ENCODE results near the gene PLEKHG4B. TPM values are rescaled to one million over a fixed set of nuclear protein-coding genes. Genes with fewer than 3 reads are reported as not detected.
A peak's percentile ranks its signal among the peaks of the same experiment; 100 is the strongest.

Gene PLEKHG4B
- total RNA-seq, 1 donor from 2014 or later: not detected

GRCh38 chr5:126806-127205 lies 34.8 kb downstream of the PLEKHG4B start:
- DNase-seq: no peak
- peaks cover 8% of the 10 kb centered on the region for H3K9me3 Mint-ChIP-seq
- no peak overlapping the region for H3K4me3 Mint-ChIP-seq
- intact Hi-C loops (cut with micrococcal nuclease): no loop called here
- peaks cover 11% of the 10 kb centered on the region for H3K27me3 Mint-ChIP-seq
- H3K4me1 Mint-ChIP-seq: no peaks in the 10 kb centered on the region
- no peak overlapping the region for H3K27ac Mint-ChIP-seq
- H3K36me3 Mint-ChIP-seq (ENCODE audit: low read depth): no peaks in the 10 kb centered on the region

GRCh38 chr5:127886-128285 lies 35.9 kb downstream of the PLEKHG4B start:
- Mint-ChIP-seq H3K27ac (no peak overlapping the region), H3K4me3 (no peak overlapping the region), H3K4me1 (no peaks in the 10 kb centered on the region), H3K36me3 (ENCODE audit: low read depth) (no peaks in the 10 kb centered on the region), H3K9me3 (peaks cover 8% of the 10 kb centered on the region), H3K27me3 (peaks cover 15% of the 10 kb centered on the region)
- no peak for DNase-seq
- intact Hi-C loops (cut with micrococcal nuclease): no loop called here

- no peak overlapping the region for H3K4me3 Mint-ChIP-seq
- no peaks in the 10 kb centered on the region for H3K36me3 Mint-ChIP-seq (ENCODE audit: low read depth)
- H3K27me3 Mint-ChIP-seq: peaks cover 15% of the 10 kb centered on the region
- H3K4me1 Mint-ChIP-seq: no peaks in the 10 kb centered on the region
- H3K9me3 Mint-ChIP-seq: peaks cover 8% of the 10 kb centered on the region
- H3K27ac Mint-ChIP-seq: no peak overlapping the region
- DNase-seq: no peak
- intact Hi-C loops (cut with micrococcal nuclease): no loop called here
These were observed 36.5 kb downstream of the PLEKHG4B start for GRCh38 chr5:128446-128845.

- no peaks in the 10 kb centered on the region for H3K36me3 Mint-ChIP-seq (ENCODE audit: low read depth)
- peaks cover 10% of the 10 kb centered on the region for H3K27me3 Mint-ChIP-seq
These were observed 37.2 kb downstream of the PLEKHG4B start for GRCh38 chr5:129148-129547.

GRCh38 chr5:129820-130219 lies 37.9 kb downstream of the PLEKHG4B start:
- intact Hi-C loops (cut with micrococcal nuclease): no loop called here
- Mint-ChIP-seq H3K4me1 (no peaks in the 10 kb centered on the region), H3K27me3 (peaks cover 8% of the 10 kb centered on the region), H3K4me3 (no peak overlapping the region), H3K36me3 (ENCODE audit: low read depth) (no peaks in the 10 kb centered on the region), H3K27ac (no peak overlapping the region), H3K9me3 (peaks cover 4% of the 10 kb centered on the region)
- DNase-seq: no peak

More at GRCh38 chr5:129148-129547, 37.2 kb downstream of the PLEKHG4B start:
- Mint-ChIP-seq H3K4me3 (no peak overlapping the region), H3K4me1 (no peaks in the 10 kb centered on the region), H3K9me3 (peaks cover 4% of the 10 kb centered on the region), H3K27ac (no peak overlapping the region)
- intact Hi-C loops (cut with micrococcal nuclease): no loop called here
- no peak for DNase-seq

- Mint-ChIP-seq H3K27me3 (peaks cover 8% of the 10 kb centered on the region), H3K4me3 (no peak overlapping the region), H3K4me1 (no peaks in the 10 kb centered on the region), H3K27ac (no peak overlapping the region), H3K9me3 (peaks cover 4% of the 10 kb centered on the region), H3K36me3 (ENCODE audit: low read depth) (no peaks in the 10 kb centered on the region)
- intact Hi-C loops (cut with micrococcal nuclease): no loop called here
- no peak for DNase-seq
These were observed 38.7 kb downstream of the PLEKHG4B start for GRCh38 chr5:130601-131131.

GRCh38 chr5:136901-137300 lies 44.9 kb downstream of the PLEKHG4B start:
- DNase-seq: no peak
- Mint-ChIP-seq H3K4me3 (no peak overlapping the region), H3K36me3 (ENCODE audit: low read depth) (no peaks in the 10 kb centered on the region), H3K4me1 (no peaks in the 10 kb centered on the region), H3K27me3 (peaks cover 4% of the 10 kb centered on the region), H3K27ac (no peak overlapping the region), H3K9me3 (no peaks in the 10 kb centered on the region)
- intact Hi-C loops (cut with micrococcal nuclease): no loop called here

- Mint-ChIP-seq H3K27me3 (no peaks in the 10 kb centered on the region), H3K9me3 (no peaks in the 10 kb centered on the region), H3K27ac (no peak overlapping the region), H3K36me3 (ENCODE audit: low read depth) (no peaks in the 10 kb centered on the region), H3K4me3 (no peak overlapping the region), H3K4me1 (no peaks in the 10 kb centered on the region)
- intact Hi-C loops (cut with micrococcal nuclease): no loop called here
- DNase-seq: no peak
These were observed 45.8 kb downstream of the PLEKHG4B start for GRCh38 chr5:137741-138140.

GRCh38 chr5:138936-139335 lies 47.0 kb downstream of the PLEKHG4B start:
- no peak overlapping the region for H3K4me3 Mint-ChIP-seq
- no peaks in the 10 kb centered on the region for H3K36me3 Mint-ChIP-seq (ENCODE audit: low read depth)
- no peak overlapping the region for H3K27ac Mint-ChIP-seq
- H3K4me1 Mint-ChIP-seq: no peaks in the 10 kb centered on the region
- intact Hi-C loops (cut with micrococcal nuclease): no loop called here
- H3K9me3 Mint-ChIP-seq: no peaks in the 10 kb centered on the region
- H3K27me3 Mint-ChIP-seq: no peaks in the 10 kb centered on the region
- DNase-seq: no peak

GRCh38 chr5:139579-140442 lies 47.8 kb downstream of the PLEKHG4B start:
- Mint-ChIP-seq H3K4me3 (no peak overlapping the region), H3K27me3 (no peaks in the 10 kb centered on the region), H3K27ac (no peak overlapping the region), H3K9me3 (no peaks in the 10 kb centered on the region), H3K36me3 (ENCODE audit: low read depth) (no peaks in the 10 kb centered on the region), H3K4me1 (no peaks in the 10 kb centered on the region)
- intact Hi-C loops (cut with micrococcal nuclease): no loop called here
- no peak for DNase-seq

GRCh38 chr5:140443-140829 lies 48.5 kb downstream of the PLEKHG4B start:
- Mint-ChIP-seq H3K27me3 (no peaks in the 10 kb centered on the region), H3K36me3 (ENCODE audit: low read depth) (no peaks in the 10 kb centered on the region), H3K4me3 (no peak overlapping the region), H3K4me1 (no peaks in the 10 kb centered on the region), H3K9me3 (no peaks in the 10 kb centered on the region), H3K27ac (no peak overlapping the region)
- intact Hi-C loops (cut with micrococcal nuclease): no loop called here
- no peak for DNase-seq

GRCh38 chr5:141211-141610 lies 49.2 kb downstream of the PLEKHG4B start:
- intact Hi-C loops (cut with micrococcal nuclease): no loop called here
- Mint-ChIP-seq H3K4me3 (no peak overlapping the region), H3K27ac (no peak overlapping the region), H3K9me3 (no peaks in the 10 kb centered on the region), H3K4me1 (no peaks in the 10 kb centered on the region), H3K27me3 (no peaks in the 10 kb centered on the region), H3K36me3 (ENCODE audit: low read depth) (no peaks in the 10 kb centered on the region)
- DNase-seq: peak; percentile 33

GRCh38 chr5:141761-142160 lies 49.8 kb downstream of the PLEKHG4B start:
- Mint-ChIP-seq H3K27me3 (no peaks in the 10 kb centered on the region), H3K9me3 (peaks cover under 1% of the 10 kb centered on the region), H3K4me3 (no peak overlapping the region), H3K27ac (no peak overlapping the region), H3K4me1 (no peaks in the 10 kb centered on the region), H3K36me3 (ENCODE audit: low read depth) (no peaks in the 10 kb centered on the region)
- intact Hi-C loops (cut with micrococcal nuclease): no loop called here
- peak; percentile 39 for DNase-seq

- Mint-ChIP-seq H3K36me3 (ENCODE audit: low read depth) (no peaks in the 10 kb centered on the region), H3K4me3 (no peak overlapping the region), H3K9me3 (peaks cover 5% of the 10 kb centered on the region), H3K4me1 (no peaks in the 10 kb centered on the region), H3K27me3 (no peaks in the 10 kb centered on the region), H3K27ac (no peak overlapping the region)
- DNase-seq: peak; percentile 48
- intact Hi-C loops (cut with micrococcal nuclease): no loop called here
These were observed 50.4 kb downstream of the PLEKHG4B start for GRCh38 chr5:142246-142810.
